ENCODE measurements around the gene S1PR2.
A peak's percentile ranks its signal among the peaks of the same experiment; 100 is the strongest.
"Not testable (repeated sequence)": the region's sequence is repeated elsewhere in the genome, so short reads cannot be mapped to it uniquely, and the experiment has no call there.

S1PR2 gene

GRCh38 chr19:10235409-10235808 is 4.3 kb upstream of the S1PR2 start:
- not testable (repeated sequence) for H3K14ac ChIP-seq (ENCODE audit: low read length in 2 of 2); H3K79me1 ChIP-seq (replicated peaks; ENCODE audit: low read length, poor library complexity, severe bottlenecking); H3K9me3 ChIP-seq (ENCODE audit: control insufficient read depth, low read length); H2AFZ ChIP-seq (ENCODE audit: low read depth, low read length); DNase-seq; H2BK120ac ChIP-seq (ENCODE audit: low read depth, low read length); H4K8ac ChIP-seq (ENCODE audit: low read length); H2BK5ac ChIP-seq (ENCODE audit: low read depth, low read length, poor library complexity, severe bottlenecking); H3K9ac ChIP-seq (ENCODE audit: low read length); H3K4me3 ChIP-seq (ENCODE audit: insufficient read depth in 1 of 2, low read depth in 1 of 2, low read length in 2 of 2); H3K4ac ChIP-seq (ENCODE audit: low read depth in 1 of 2, low read length in 2 of 2); H3K4me2 ChIP-seq (ENCODE audit: low read length, poor library complexity, severe bottlenecking); H2AK5ac ChIP-seq (ENCODE audit: low read length, severe bottlenecking); H3K18ac ChIP-seq (ENCODE audit: low read depth in 1 of 2, low read length in 2 of 2); H3K36me3 ChIP-seq (ENCODE audit: control insufficient read depth in 1 of 2, insufficient read depth in 2 of 2, low read depth in 1 of 2, low read length in 2 of 2); H3K4me1 ChIP-seq (ENCODE audit: control insufficient read depth, insufficient read depth, low read depth, low read length); H4K91ac ChIP-seq (ENCODE audit: low read length); H2BK12ac ChIP-seq (ENCODE audit: low read length in 2 of 2); H3K27ac ChIP-seq (ENCODE audit: low read length, poor library complexity, severe bottlenecking); H3K23ac ChIP-seq (ENCODE audit: low read length in 2 of 2); H3K27me3 ChIP-seq (ENCODE audit: control insufficient read depth in 1 of 2, insufficient read depth in 1 of 2, low read length in 2 of 2); H2BK15ac ChIP-seq (ENCODE audit: low read depth, poor library complexity, severe bottlenecking)
- 92% methylated on average over 2 of the region's 7 CpGs for WGBS

GRCh38 chr19:10235003-10235402 is 3.9 kb upstream of the S1PR2 start:
- no peak overlapping the region for H3K9ac ChIP-seq (ENCODE audit: low read length)
- peaks cover 14% of the 10 kb centered on the region for H3K4me1 ChIP-seq (ENCODE audit: control insufficient read depth, insufficient read depth, low read depth, low read length)
- no peak overlapping the region for H2AFZ ChIP-seq (ENCODE audit: low read depth, low read length)
- H2BK15ac ChIP-seq (ENCODE audit: low read depth, poor library complexity, severe bottlenecking): no peak overlapping the region
- H3K36me3 ChIP-seq (ENCODE audit: control insufficient read depth in 1 of 2, insufficient read depth in 2 of 2, low read depth in 1 of 2, low read length in 2 of 2): peaks cover 0 to 5% of the 10 kb centered on the region in 2 experiments
- H3K9me3 ChIP-seq (ENCODE audit: control insufficient read depth, low read length): no peaks in the 10 kb centered on the region
- H3K4me3 ChIP-seq (ENCODE audit: insufficient read depth in 1 of 2, low read depth in 1 of 2, low read length in 2 of 2): no peak overlapping the region
- H2AK5ac ChIP-seq (ENCODE audit: low read length, severe bottlenecking): no peak overlapping the region
- no peak overlapping the region for H2BK120ac ChIP-seq (ENCODE audit: low read depth, low read length)
- no peak overlapping the region for H3K14ac ChIP-seq (ENCODE audit: low read length in 2 of 2)
- no peak overlapping the region for H2BK5ac ChIP-seq (ENCODE audit: low read depth, low read length, poor library complexity, severe bottlenecking)
- no peak overlapping the region for H2BK12ac ChIP-seq (ENCODE audit: low read length in 2 of 2)
- H3K18ac ChIP-seq (ENCODE audit: low read depth in 1 of 2, low read length in 2 of 2): no peak overlapping the region
- H4K91ac ChIP-seq (ENCODE audit: low read length): no peak overlapping the region
- H4K8ac ChIP-seq (ENCODE audit: low read length): no peak overlapping the region
- H3K4ac ChIP-seq (ENCODE audit: low read depth in 1 of 2, low read length in 2 of 2): no peak overlapping the region
- DNase-seq: no peak
- H3K27me3 ChIP-seq (ENCODE audit: control insufficient read depth in 1 of 2, insufficient read depth in 1 of 2, low read length in 2 of 2): no peaks in the 10 kb centered on the region
- no peak overlapping the region for H3K23ac ChIP-seq (ENCODE audit: low read length in 2 of 2)
- H3K4me2 ChIP-seq (ENCODE audit: low read length, poor library complexity, severe bottlenecking): no peak overlapping the region
- H3K79me1 ChIP-seq (replicated peaks; ENCODE audit: low read length, poor library complexity, severe bottlenecking): peaks cover 6% of the 10 kb centered on the region
- H3K27ac ChIP-seq (ENCODE audit: low read length, poor library complexity, severe bottlenecking): no peak overlapping the region
- WGBS: 79% methylated on average over 2 of the region's 4 CpGs

- no peaks in the 10 kb centered on the region for H3K27me3 ChIP-seq (ENCODE audit: control insufficient read depth in 1 of 2, insufficient read depth in 1 of 2, low read length in 2 of 2)
- H3K4me3 ChIP-seq (ENCODE audit: insufficient read depth in 1 of 2, low read depth in 1 of 2, low read length in 2 of 2): no peak overlapping the region
- no peak overlapping the region for H2BK12ac ChIP-seq (ENCODE audit: low read length in 2 of 2)
- no peak overlapping the region for H2BK15ac ChIP-seq (ENCODE audit: low read depth, poor library complexity, severe bottlenecking)
- H4K8ac ChIP-seq (ENCODE audit: low read length): no peak overlapping the region
- no peak overlapping the region for H3K14ac ChIP-seq (ENCODE audit: low read length in 2 of 2)
- no peak overlapping the region for H3K9ac ChIP-seq (ENCODE audit: low read length)
- no peak overlapping the region for H3K23ac ChIP-seq (ENCODE audit: low read length in 2 of 2)
- H3K36me3 ChIP-seq (ENCODE audit: control insufficient read depth in 1 of 2, insufficient read depth in 2 of 2, low read depth in 1 of 2, low read length in 2 of 2): peaks cover 0 to 5% of the 10 kb centered on the region in 2 experiments
- H2BK5ac ChIP-seq (ENCODE audit: low read depth, low read length, poor library complexity, severe bottlenecking): no peak overlapping the region
- no peak overlapping the region for H4K91ac ChIP-seq (ENCODE audit: low read length)
- H2AK5ac ChIP-seq (ENCODE audit: low read length, severe bottlenecking): no peak overlapping the region
- H3K27ac ChIP-seq (ENCODE audit: low read length, poor library complexity, severe bottlenecking): no peak overlapping the region
- H3K9me3 ChIP-seq (ENCODE audit: control insufficient read depth, low read length): no peaks in the 10 kb centered on the region
- H3K4me2 ChIP-seq (ENCODE audit: low read length, poor library complexity, severe bottlenecking): no peak overlapping the region
- no peak overlapping the region for H3K4ac ChIP-seq (ENCODE audit: low read depth in 1 of 2, low read length in 2 of 2)
- WGBS: 78% methylated on average over 3 of the region's 4 CpGs
- no peak overlapping the region for H2AFZ ChIP-seq (ENCODE audit: low read depth, low read length)
- no peak overlapping the region for H3K18ac ChIP-seq (ENCODE audit: low read depth in 1 of 2, low read length in 2 of 2)
- DNase-seq: no peak
- peaks cover 17% of the 10 kb centered on the region for H3K4me1 ChIP-seq (ENCODE audit: control insufficient read depth, insufficient read depth, low read depth, low read length)
- H3K79me1 ChIP-seq (replicated peaks; ENCODE audit: low read length, poor library complexity, severe bottlenecking): peaks cover 7% of the 10 kb centered on the region
- no peak overlapping the region for H2BK120ac ChIP-seq (ENCODE audit: low read depth, low read length)
These were observed 2.8 kb upstream of the S1PR2 start for GRCh38 chr19:10233946-10234345.

- H2BK12ac ChIP-seq (ENCODE audit: low read length in 2 of 2): peak overlapping the region; percentile 28 to 88
- DNase-seq: no peak
- H3K9ac ChIP-seq (ENCODE audit: low read length): peak overlapping the region; percentile 70
- H3K27ac ChIP-seq (ENCODE audit: low read length, poor library complexity, severe bottlenecking): no peak overlapping the region
- WGBS: 78% methylated on average over 8 of the region's 8 CpGs
- H2BK120ac ChIP-seq (ENCODE audit: low read depth, low read length): no peak overlapping the region
- peak overlapping the region; percentile 67 for H4K8ac ChIP-seq (ENCODE audit: low read length)
- H3K4me2 ChIP-seq (ENCODE audit: low read length, poor library complexity, severe bottlenecking): peak overlapping the region; percentile 86
- H3K14ac ChIP-seq (ENCODE audit: low read length in 2 of 2): no peak overlapping the region
- no peak overlapping the region for H2BK5ac ChIP-seq (ENCODE audit: low read depth, low read length, poor library complexity, severe bottlenecking)
- peak overlapping the region; percentile 78 for H4K91ac ChIP-seq (ENCODE audit: low read length)
- H3K9me3 ChIP-seq (ENCODE audit: control insufficient read depth, low read length): no peaks in the 10 kb centered on the region
- no peak overlapping the region for H2AK5ac ChIP-seq (ENCODE audit: low read length, severe bottlenecking)
- peaks cover 12% of the 10 kb centered on the region for H3K79me1 ChIP-seq (replicated peaks; ENCODE audit: low read length, poor library complexity, severe bottlenecking)
- H3K18ac ChIP-seq (ENCODE audit: low read depth in 1 of 2, low read length in 2 of 2): peak overlapping the region; percentile 48 to 79
- no peaks in the 10 kb centered on the region for H3K27me3 ChIP-seq (ENCODE audit: control insufficient read depth in 1 of 2, insufficient read depth in 1 of 2, low read length in 2 of 2)
- no peak overlapping the region for H3K4ac ChIP-seq (ENCODE audit: low read depth in 1 of 2, low read length in 2 of 2)
- H2AFZ ChIP-seq (ENCODE audit: low read depth, low read length): no peak overlapping the region
- no peak overlapping the region for H3K23ac ChIP-seq (ENCODE audit: low read length in 2 of 2)
- H3K4me3 ChIP-seq (ENCODE audit: insufficient read depth in 1 of 2, low read depth in 1 of 2, low read length in 2 of 2): peak overlapping the region; percentile 51 to 85
- peaks cover 17% of the 10 kb centered on the region for H3K4me1 ChIP-seq (ENCODE audit: control insufficient read depth, insufficient read depth, low read depth, low read length)
- peak overlapping the region; percentile 79 for H2BK15ac ChIP-seq (ENCODE audit: low read depth, poor library complexity, severe bottlenecking)
- H3K36me3 ChIP-seq (ENCODE audit: control insufficient read depth in 1 of 2, insufficient read depth in 2 of 2, low read depth in 1 of 2, low read length in 2 of 2): no peaks in the 10 kb centered on the region
These were observed 589 bp upstream of the S1PR2 start for GRCh38 chr19:10231612-10232228.
